Measurements from ENCODE around the gene PTCD1.
"Not testable (repeated sequence)": the region's sequence is repeated elsewhere in the genome, so short reads cannot be mapped to it uniquely, and the experiment has no call there.

Gene PTCD1

GRCh38 chr7:99422186-99422585 lies 16.4 kb downstream of the PTCD1 start:
- Histone ChIP-seq H2BK15ac (replicated peaks; ENCODE audit: low read depth) (no peak overlapping the region), H3K23ac (ENCODE audit: low read length) (no peak overlapping the region), H3K4me2 (ENCODE audit: low read length) (no peak overlapping the region), H3K56ac (ENCODE audit: low read length) (no peak overlapping the region), H4K8ac (ENCODE audit: low read depth, low read length) (no peak overlapping the region), H2AK5ac (ENCODE audit: low read length) (no peak overlapping the region), H3K18ac (ENCODE audit: low read length) (no peak overlapping the region), H3K9ac (ENCODE audit: low read length) (no peak overlapping the region), H3K79me2 (ENCODE audit: control insufficient read depth, insufficient read depth, low read length) (no peaks in the 10 kb centered on the region), H3K4ac (ENCODE audit: low read depth, low read length) (no peak overlapping the region), H2BK120ac (ENCODE audit: low read depth, low read length) (no peak overlapping the region), H3K79me1 (ENCODE audit: low read length) (no peaks in the 10 kb centered on the region), H3K4me3 (ENCODE audit: low read length) (no peak overlapping the region), H4K5ac (ENCODE audit: low read length) (no peak overlapping the region), H3K27ac (ENCODE audit: low read depth, low read length) (no peak overlapping the region), H3K36me3 (ENCODE audit: control insufficient read depth, insufficient read depth, low read length) (peaks cover 24% of the 10 kb centered on the region), H3K4me1 (ENCODE audit: control insufficient read depth, low read depth, low read length) (no peaks in the 10 kb centered on the region), H2BK5ac (ENCODE audit: low read length) (no peak overlapping the region), H3K27me3 (ENCODE audit: insufficient read depth, low read length, poor library complexity) (no peaks in the 10 kb centered on the region)
- DNase-seq: no peak
- WGBS (ENCODE audit: extremely low coverage, insufficient coverage, low lambda C conversion rate): no CpG with 5 or more reads among the region's 11 CpGs

GRCh38 chr7:99420986-99421385 lies 17.6 kb downstream of the PTCD1 start:
- H3K79me1 ChIP-seq (ENCODE audit: low read length): no peaks in the 10 kb centered on the region
- H3K56ac ChIP-seq (ENCODE audit: low read length): no peak overlapping the region
- no CpG with 5 or more reads among the region's 7 CpGs for WGBS (ENCODE audit: extremely low coverage, insufficient coverage, low lambda C conversion rate)
- H3K36me3 ChIP-seq (ENCODE audit: control insufficient read depth, insufficient read depth, low read length): peaks cover 24% of the 10 kb centered on the region
- no peak overlapping the region for H3K4ac ChIP-seq (ENCODE audit: low read depth, low read length)
- no peaks in the 10 kb centered on the region for H3K79me2 ChIP-seq (ENCODE audit: control insufficient read depth, insufficient read depth, low read length)
- H3K4me1 ChIP-seq (ENCODE audit: control insufficient read depth, low read depth, low read length): no peaks in the 10 kb centered on the region
- no peak overlapping the region for H3K9ac ChIP-seq (ENCODE audit: low read length)
- H3K23ac ChIP-seq (ENCODE audit: low read length): no peak overlapping the region
- no peak for DNase-seq
- no peak overlapping the region for H2BK15ac ChIP-seq (replicated peaks; ENCODE audit: low read depth)
- no peak overlapping the region for H2BK5ac ChIP-seq (ENCODE audit: low read length)
- H2AK5ac ChIP-seq (ENCODE audit: low read length): no peak overlapping the region
- no peak overlapping the region for H3K4me3 ChIP-seq (ENCODE audit: low read length)
- H4K8ac ChIP-seq (ENCODE audit: low read depth, low read length): no peak overlapping the region
- no peak overlapping the region for H4K5ac ChIP-seq (ENCODE audit: low read length)
- no peak overlapping the region for H2BK120ac ChIP-seq (ENCODE audit: low read depth, low read length)
- H3K18ac ChIP-seq (ENCODE audit: low read length): no peak overlapping the region
- no peak overlapping the region for H3K4me2 ChIP-seq (ENCODE audit: low read length)
- H3K27ac ChIP-seq (ENCODE audit: low read depth, low read length): no peak overlapping the region
- H3K27me3 ChIP-seq (ENCODE audit: insufficient read depth, low read length, poor library complexity): no peaks in the 10 kb centered on the region

GRCh38 chr7:99420213-99420612 lies 18.4 kb downstream of the PTCD1 start:
- Histone ChIP-seq H3K27me3 (ENCODE audit: insufficient read depth, low read length, poor library complexity) (no peaks in the 10 kb centered on the region), H3K4me1 (ENCODE audit: control insufficient read depth, low read depth, low read length) (no peaks in the 10 kb centered on the region), H3K36me3 (ENCODE audit: control insufficient read depth, insufficient read depth, low read length) (peaks cover 23% of the 10 kb centered on the region), H4K5ac (ENCODE audit: low read length) (no peak overlapping the region), H3K23ac (ENCODE audit: low read length) (no peak overlapping the region), H3K79me2 (ENCODE audit: control insufficient read depth, insufficient read depth, low read length) (no peaks in the 10 kb centered on the region), H3K4me2 (ENCODE audit: low read length) (no peak overlapping the region), H3K18ac (ENCODE audit: low read length) (no peak overlapping the region), H4K8ac (ENCODE audit: low read depth, low read length) (no peak overlapping the region), H3K56ac (ENCODE audit: low read length) (no peak overlapping the region), H3K9ac (ENCODE audit: low read length) (no peak overlapping the region), H2AK5ac (ENCODE audit: low read length) (no peak overlapping the region), H3K4ac (ENCODE audit: low read depth, low read length) (no peak overlapping the region), H2BK120ac (ENCODE audit: low read depth, low read length) (no peak overlapping the region), H3K4me3 (ENCODE audit: low read length) (no peak overlapping the region), H3K27ac (ENCODE audit: low read depth, low read length) (no peak overlapping the region), H2BK5ac (ENCODE audit: low read length) (no peak overlapping the region), H3K79me1 (ENCODE audit: low read length) (no peaks in the 10 kb centered on the region), H2BK15ac (replicated peaks; ENCODE audit: low read depth) (no peak overlapping the region)
- DNase-seq: no peak
- WGBS (ENCODE audit: extremely low coverage, insufficient coverage, low lambda C conversion rate): no CpG with 5 or more reads among the region's 5 CpGs

- no peak overlapping the region for H2BK5ac ChIP-seq (ENCODE audit: low read length)
- H3K4me3 ChIP-seq (ENCODE audit: low read length): no peak overlapping the region
- no peak overlapping the region for H2BK120ac ChIP-seq (ENCODE audit: low read depth, low read length)
- no CpG with 5 or more reads among the region's 29 CpGs for WGBS (ENCODE audit: extremely low coverage, insufficient coverage, low lambda C conversion rate)
- H3K18ac ChIP-seq (ENCODE audit: low read length): no peak overlapping the region
- H3K23ac ChIP-seq (ENCODE audit: low read length): no peak overlapping the region
- H3K27me3 ChIP-seq (ENCODE audit: insufficient read depth, low read length, poor library complexity): no peaks in the 10 kb centered on the region
- H3K4ac ChIP-seq (ENCODE audit: low read depth, low read length): no peak overlapping the region
- no peak for DNase-seq
- no peak overlapping the region for H3K9ac ChIP-seq (ENCODE audit: low read length)
- H3K79me1 ChIP-seq (ENCODE audit: low read length): no peaks in the 10 kb centered on the region
- no peak overlapping the region for H2BK15ac ChIP-seq (replicated peaks; ENCODE audit: low read depth)
- no peak overlapping the region for H4K8ac ChIP-seq (ENCODE audit: low read depth, low read length)
- no peak overlapping the region for H3K27ac ChIP-seq (ENCODE audit: low read depth, low read length)
- H2AK5ac ChIP-seq (ENCODE audit: low read length): no peak overlapping the region
- H3K36me3 ChIP-seq (ENCODE audit: control insufficient read depth, insufficient read depth, low read length): peaks cover 22% of the 10 kb centered on the region
- no peaks in the 10 kb centered on the region for H3K4me1 ChIP-seq (ENCODE audit: control insufficient read depth, low read depth, low read length)
- H3K79me2 ChIP-seq (ENCODE audit: control insufficient read depth, insufficient read depth, low read length): no peaks in the 10 kb centered on the region
- no peak overlapping the region for H3K4me2 ChIP-seq (ENCODE audit: low read length)
- H3K56ac ChIP-seq (ENCODE audit: low read length): no peak overlapping the region
- no peak overlapping the region for H4K5ac ChIP-seq (ENCODE audit: low read length)
Measured at GRCh38 chr7:99419323-99420021, 19.1 kb downstream of the PTCD1 start.

GRCh38 chr7:99418260-99418659 lies 20.3 kb downstream of the PTCD1 start:
- Histone ChIP-seq H2BK5ac (ENCODE audit: low read length) (no peak overlapping the region), H3K18ac (ENCODE audit: low read length) (no peak overlapping the region), H3K4me3 (ENCODE audit: low read length) (no peak overlapping the region), H2BK15ac (replicated peaks; ENCODE audit: low read depth) (no peak overlapping the region), H3K4me1 (ENCODE audit: control insufficient read depth, low read depth, low read length) (no peaks in the 10 kb centered on the region), H3K9ac (ENCODE audit: low read length) (no peak overlapping the region), H3K79me1 (ENCODE audit: low read length) (no peaks in the 10 kb centered on the region), H3K36me3 (ENCODE audit: control insufficient read depth, insufficient read depth, low read length) (peaks cover 18% of the 10 kb centered on the region), H3K4me2 (ENCODE audit: low read length) (no peak overlapping the region), H4K8ac (ENCODE audit: low read depth, low read length) (no peak overlapping the region), H2BK120ac (ENCODE audit: low read depth, low read length) (no peak overlapping the region), H3K56ac (ENCODE audit: low read length) (no peak overlapping the region), H3K27ac (ENCODE audit: low read depth, low read length) (no peak overlapping the region), H3K23ac (ENCODE audit: low read length) (no peak overlapping the region), H3K27me3 (ENCODE audit: insufficient read depth, low read length, poor library complexity) (no peaks in the 10 kb centered on the region), H2AK5ac (ENCODE audit: low read length) (no peak overlapping the region), H3K4ac (ENCODE audit: low read depth, low read length) (no peak overlapping the region), H3K79me2 (ENCODE audit: control insufficient read depth, insufficient read depth, low read length) (no peaks in the 10 kb centered on the region), H4K5ac (ENCODE audit: low read length) (no peak overlapping the region)
- no peak for DNase-seq
- no CpG with 5 or more reads among the region's 9 CpGs for WGBS (ENCODE audit: extremely low coverage, insufficient coverage, low lambda C conversion rate)

- not testable (repeated sequence) for H3K27ac ChIP-seq (ENCODE audit: low read depth, low read length); H3K9ac ChIP-seq (ENCODE audit: low read length); H3K27me3 ChIP-seq (ENCODE audit: insufficient read depth, low read length, poor library complexity); H3K79me1 ChIP-seq (ENCODE audit: low read length); H4K5ac ChIP-seq (ENCODE audit: low read length); H4K8ac ChIP-seq (ENCODE audit: low read depth, low read length); H3K4me3 ChIP-seq (ENCODE audit: low read length); H2AK5ac ChIP-seq (ENCODE audit: low read length); H3K56ac ChIP-seq (ENCODE audit: low read length); H3K23ac ChIP-seq (ENCODE audit: low read length); H2BK120ac ChIP-seq (ENCODE audit: low read depth, low read length); H3K4me2 ChIP-seq (ENCODE audit: low read length); H3K4ac ChIP-seq (ENCODE audit: low read depth, low read length); H3K79me2 ChIP-seq (ENCODE audit: control insufficient read depth, insufficient read depth, low read length); H2BK15ac ChIP-seq (replicated peaks; ENCODE audit: low read depth); H3K18ac ChIP-seq (ENCODE audit: low read length); H3K4me1 ChIP-seq (ENCODE audit: control insufficient read depth, low read depth, low read length); H2BK5ac ChIP-seq (ENCODE audit: low read length)
- H3K36me3 ChIP-seq (ENCODE audit: control insufficient read depth, insufficient read depth, low read length): peaks cover 21% of the 10 kb centered on the region
- no CpG with 5 or more reads among the region's 17 CpGs for WGBS (ENCODE audit: extremely low coverage, insufficient coverage, low lambda C conversion rate)
- DNase-seq: peak; percentile 69
Measured at GRCh38 chr7:99415513-99416127, 23.0 kb downstream of the PTCD1 start.

All from mesendoderm (in vitro differentiated cells).